Lung (tissue), 12 donors: ENCODE measurements around the gene CCNI2. TPM values are rescaled to one million over a fixed set of nuclear protein-coding genes. Genes with fewer than 3 reads are reported as not detected.

Experiments used
- ATAC-seq: fragments of 200-7000 bp; cut with Tn5 transposase; one replicate; pipeline ENCODE4 v1.9.1; 2020; ENCODE audit warnings: moderate number of reproducible peaks; ENCODE audit not compliant: insufficient read depth, low FRiP score
- DNase-seq, 3 donors: peaks; one replicate each; pipeline ENCODE4 v3.0.0-alpha.2; 2013 to 2017
- H3K27ac ChIP-seq, 2 donors: one replicate each; pipeline ENCODE4 v1.5.1; 2013; ENCODE audit warnings: mild to moderate bottlenecking in 2 of 2, moderate library complexity in 2 of 2, control low read depth in 1 of 2, inconsistent platforms in 1 of 2, low read depth in 1 of 2, low read length in 1 of 2
- H3K27me3 ChIP-seq, 3 donors: one replicate each; pipeline ENCODE4 v1.5.1; 2013; ENCODE audit warnings: low read length in 2 of 3; ENCODE audit not compliant: control insufficient read depth in 3 of 3, insufficient read depth in 3 of 3
- H3K36me3 ChIP-seq, 4 donors: one replicate each; pipeline ENCODE4 v1.5.1; 2013; ENCODE audit warnings: low read length in 4 of 4, mild to moderate bottlenecking in 1 of 4, moderate library complexity in 1 of 4; ENCODE audit not compliant: control insufficient read depth in 4 of 4, insufficient read depth in 4 of 4
- H3K4me1 ChIP-seq, 5 donors: one replicate each; pipeline ENCODE4 v1.5.1; 2013; ENCODE audit warnings: low read length in 5 of 5, mild to moderate bottlenecking in 2 of 5, moderate library complexity in 1 of 5; ENCODE audit not compliant: control insufficient read depth in 5 of 5, insufficient read depth in 5 of 5
- H3K4me3 ChIP-seq: one replicate; pipeline ENCODE4 v1.5.1; 2013; ENCODE audit warnings: mild to moderate bottlenecking, control low read depth, moderate library complexity
- H3K9ac ChIP-seq, 2 donors: one replicate each; pipeline ENCODE4 v1.5.1; 2013; ENCODE audit warnings: low read length in 2 of 2, control low read depth in 1 of 2; ENCODE audit not compliant: insufficient read depth in 1 of 2
- H3K9me3 ChIP-seq, 4 donors: one replicate each; pipeline ENCODE4 v1.5.1; 2013; ENCODE audit warnings: low read length in 3 of 4, mild to moderate bottlenecking in 1 of 4, moderate library complexity in 1 of 4; ENCODE audit not compliant: control insufficient read depth in 4 of 4, insufficient read depth in 3 of 4
- WGBS, 2 donors: extraction: QIAGEN DNeasy Blood & Tissue Kit; methylation state at CpG; one replicate each; pipeline ENCODE4 v1.1.7; 2013; 5-methylcytosine and 5-hydroxymethylcytosine counted together
- polyA plus RNA-seq, 2 donors: library from polyadenylated mRNA; stranded (reverse); fragments of 200-250 nt; gene quantifications; one replicate each; pipeline ENCODE4 v1.2.1, GENCODE V29; 2013
- total RNA-seq, 2 donors: library from RNA; depleted of rRNA in 1 of 2; stranded (reverse); fragments of >200 nt in 1 of 2; gene quantifications; one replicate each; pipeline ENCODE4 v1.2.1, GENCODE V29; 2014 to 2021
- TF ChIP-seq, protein P1 (sequence below): IDR thresholded peaks from 2 replicates; pipeline ENCODE4 v1.5.1; 2012; ENCODE audit warnings: mild to moderate bottlenecking; ENCODE audit errors: control extremely low read depth, extremely low read depth
- donor health status: control.
- donor health status: control.
- donor health status: Bipolar disorder and iron deficiency.
- donor health status: healthy.
- donor health status: DM: yes; HTN: yes; CAD: no.

The CCNI2 gene
- total and polyA plus RNA-seq, 4 donors, result 0.55 to 0.88 (median 0.67) TPM

DNA sequence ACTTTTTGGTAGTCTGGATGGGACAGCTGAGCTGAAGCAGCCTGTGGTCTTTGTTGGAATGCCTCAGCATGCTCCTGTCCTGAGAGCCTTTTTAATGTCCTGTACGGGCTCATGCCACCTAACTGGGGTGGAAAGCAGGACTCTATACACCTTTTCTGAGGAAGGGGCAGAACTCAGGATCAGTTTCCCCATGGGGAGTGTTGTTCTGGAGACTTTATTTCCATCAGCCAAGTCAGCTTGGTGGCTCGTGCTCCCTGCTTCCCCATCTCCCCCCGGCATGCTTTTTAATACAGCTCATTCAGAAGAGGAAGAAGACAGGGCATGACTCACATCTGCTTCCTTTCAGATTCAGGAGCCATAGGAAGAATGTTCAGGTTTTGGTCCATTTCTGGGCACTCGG is 34.9 kb downstream of the CCNI2 start:
- Histone ChIP-seq H3K36me3 (no peaks in the 10 kb centered on the region), H3K4me1 (peaks cover 0 to 7% (median 7%) of the 10 kb centered on the region in 5 donors), H3K9me3 (no peaks in the 10 kb centered on the region), H3K27ac (no peak overlapping the region), H3K27me3 (peaks cover 0 to 8% (median 4%) of the 10 kb centered on the region in 3 donors), H3K4me3 (no peak overlapping the region), H3K9ac (no peak overlapping the region)
- ATAC-seq, result no peak
- no peak for DNase-seq
- WGBS, 2 donors, result 31 to 53% methylated on average over 4 of the region's 4 CpGs
- TF ChIP-seq, protein P1, sequence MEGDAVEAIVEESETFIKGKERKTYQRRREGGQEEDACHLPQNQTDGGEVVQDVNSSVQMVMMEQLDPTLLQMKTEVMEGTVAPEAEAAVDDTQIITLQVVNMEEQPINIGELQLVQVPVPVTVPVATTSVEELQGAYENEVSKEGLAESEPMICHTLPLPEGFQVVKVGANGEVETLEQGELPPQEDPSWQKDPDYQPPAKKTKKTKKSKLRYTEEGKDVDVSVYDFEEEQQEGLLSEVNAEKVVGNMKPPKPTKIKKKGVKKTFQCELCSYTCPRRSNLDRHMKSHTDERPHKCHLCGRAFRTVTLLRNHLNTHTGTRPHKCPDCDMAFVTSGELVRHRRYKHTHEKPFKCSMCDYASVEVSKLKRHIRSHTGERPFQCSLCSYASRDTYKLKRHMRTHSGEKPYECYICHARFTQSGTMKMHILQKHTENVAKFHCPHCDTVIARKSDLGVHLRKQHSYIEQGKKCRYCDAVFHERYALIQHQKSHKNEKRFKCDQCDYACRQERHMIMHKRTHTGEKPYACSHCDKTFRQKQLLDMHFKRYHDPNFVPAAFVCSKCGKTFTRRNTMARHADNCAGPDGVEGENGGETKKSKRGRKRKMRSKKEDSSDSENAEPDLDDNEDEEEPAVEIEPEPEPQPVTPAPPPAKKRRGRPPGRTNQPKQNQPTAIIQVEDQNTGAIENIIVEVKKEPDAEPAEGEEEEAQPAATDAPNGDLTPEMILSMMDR, result no peak

DNA sequence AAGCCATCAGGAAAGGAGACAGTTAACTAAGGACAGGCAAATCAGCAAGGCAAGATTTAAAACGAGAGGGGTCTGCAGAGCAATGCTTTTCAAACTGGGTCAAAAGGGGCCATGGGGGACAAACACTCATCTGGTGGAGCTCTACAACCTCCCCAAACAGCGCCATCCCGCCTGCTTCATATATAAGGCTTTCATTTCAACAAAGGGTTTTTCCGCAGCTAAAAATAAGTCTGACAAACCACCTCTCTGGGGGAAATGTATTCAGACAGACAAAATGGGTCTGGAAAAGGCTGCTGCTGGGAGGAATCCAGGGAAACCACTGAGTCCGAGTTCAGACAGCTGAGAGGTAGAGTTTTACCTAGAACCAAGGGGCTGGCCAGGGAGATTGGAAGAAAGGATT is 38.1 kb downstream of the CCNI2 start:
- Histone ChIP-seq H3K4me1 (peaks cover 0 to 2% (median 0%) of the 10 kb centered on the region in 5 donors), H3K9me3 (no peaks in the 10 kb centered on the region), H3K36me3 (no peaks in the 10 kb centered on the region), H3K27me3 (peaks cover 0 to 4% (median 4%) of the 10 kb centered on the region in 3 donors), H3K4me3 (no peak overlapping the region), H3K27ac (no peak overlapping the region), H3K9ac (no peak overlapping the region)
- DNase-seq, result no peak
- ATAC-seq, result no peak
- WGBS, 2 donors, result 74 to 80% methylated on average over 5 of the region's 5 CpGs
- TF ChIP-seq, protein P1, result no peak

DNA sequence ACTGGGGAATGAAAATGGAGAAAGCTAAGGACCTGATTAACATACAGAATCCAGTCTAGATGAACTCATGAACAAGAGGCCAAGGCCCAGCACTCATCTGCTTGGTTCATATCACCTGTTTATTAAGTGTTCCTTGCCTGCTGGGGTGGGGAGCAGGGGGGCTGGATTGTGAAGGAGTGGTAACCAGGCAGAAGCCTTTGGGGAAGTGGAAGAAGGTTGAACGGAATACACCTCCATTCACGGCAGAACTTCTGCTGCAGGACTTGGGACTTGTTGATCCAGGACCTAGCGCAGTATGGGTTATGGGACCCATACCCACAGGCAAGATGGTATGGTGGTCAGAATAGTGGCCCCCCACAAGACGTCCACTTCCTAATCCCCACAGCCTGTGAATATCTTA is 38.6 kb downstream of the CCNI2 start:
- H3K27me3 ChIP-seq, result peaks cover 0 to 4% (median 4%) of the 10 kb centered on the region in 3 donors
- 92% methylated on average over 4 of the region's 4 CpGs for WGBS, 2 donors
- no peak overlapping the region for H3K9ac ChIP-seq
- TF ChIP-seq, protein P1, result no peak
- ATAC-seq (no peak), DNase-seq (no peak)
- no peak overlapping the region for H3K4me3 ChIP-seq
- H3K36me3 ChIP-seq, result no peaks in the 10 kb centered on the region
- H3K27ac ChIP-seq, result no peak overlapping the region
- H3K4me1 ChIP-seq, result peaks cover 0 to 2% (median 0%) of the 10 kb centered on the region in 5 donors
- no peaks in the 10 kb centered on the region for H3K9me3 ChIP-seq

DNA sequence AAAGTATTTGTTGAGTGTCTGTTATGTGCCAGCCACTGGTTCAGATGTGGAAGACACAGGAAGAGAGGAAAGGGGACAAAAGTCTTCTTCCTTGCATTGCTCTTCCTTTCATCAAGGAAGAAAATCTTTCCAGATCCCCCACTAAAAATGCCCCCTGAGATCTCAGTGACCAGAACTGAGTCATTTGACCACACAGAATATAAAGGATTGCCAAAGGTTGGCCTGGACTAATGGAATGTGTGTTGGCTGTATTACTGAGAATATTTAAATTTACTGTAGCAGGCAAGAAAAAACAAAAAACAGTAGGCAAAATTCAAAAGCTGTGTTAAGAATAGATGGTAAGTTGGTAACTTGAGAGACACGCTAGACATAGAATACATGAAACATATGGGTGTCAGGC is 39.9 kb downstream of the CCNI2 start:
- Histone ChIP-seq H3K4me3 (no peak overlapping the region), H3K36me3 (no peaks in the 10 kb centered on the region), H3K9ac (no peak overlapping the region), H3K27ac (no peak overlapping the region), H3K4me1 (peaks cover 0 to 2% (median 0%) of the 10 kb centered on the region in 5 donors), H3K9me3 (no peaks in the 10 kb centered on the region), H3K27me3 (peaks cover 0 to under 1% (median under 1%) of the 10 kb centered on the region in 3 donors)
- no peak for ATAC-seq
- TF ChIP-seq, protein P1, result no peak
- DNase-seq, result no peak
- WGBS, 2 donors, result 99 to 100% methylated on average over 1 of the region's 1 CpG
